ENCODE data around the gene MMP7.

Gene MMP7

DNA sequence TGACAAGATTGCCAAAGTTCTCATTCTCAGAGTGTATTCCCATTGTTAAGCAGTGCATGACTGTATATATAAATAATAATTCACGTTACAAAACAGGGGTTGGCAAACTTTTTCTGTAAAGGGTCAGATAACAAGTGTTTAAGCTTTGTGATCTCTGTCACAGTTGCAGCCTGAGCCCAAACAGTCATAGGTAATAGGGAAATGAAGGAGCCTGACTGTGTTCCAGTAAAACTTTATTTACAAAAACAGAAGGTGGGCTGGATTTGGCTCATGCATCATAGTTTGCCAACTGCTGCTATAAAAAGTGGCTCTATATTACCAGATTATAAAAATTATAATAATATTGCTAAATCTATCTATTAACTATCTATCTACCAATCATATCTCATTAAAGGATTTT is 3.5 kb downstream of the MMP7 start:
- peak; percentile 89 for DNase-seq (ENCODE audit: low read depth)
- no peak overlapping the region for H3K4me3 ChIP-seq (ENCODE audit: low read depth, low read length)
- TF ChIP-seq, protein P1, sequence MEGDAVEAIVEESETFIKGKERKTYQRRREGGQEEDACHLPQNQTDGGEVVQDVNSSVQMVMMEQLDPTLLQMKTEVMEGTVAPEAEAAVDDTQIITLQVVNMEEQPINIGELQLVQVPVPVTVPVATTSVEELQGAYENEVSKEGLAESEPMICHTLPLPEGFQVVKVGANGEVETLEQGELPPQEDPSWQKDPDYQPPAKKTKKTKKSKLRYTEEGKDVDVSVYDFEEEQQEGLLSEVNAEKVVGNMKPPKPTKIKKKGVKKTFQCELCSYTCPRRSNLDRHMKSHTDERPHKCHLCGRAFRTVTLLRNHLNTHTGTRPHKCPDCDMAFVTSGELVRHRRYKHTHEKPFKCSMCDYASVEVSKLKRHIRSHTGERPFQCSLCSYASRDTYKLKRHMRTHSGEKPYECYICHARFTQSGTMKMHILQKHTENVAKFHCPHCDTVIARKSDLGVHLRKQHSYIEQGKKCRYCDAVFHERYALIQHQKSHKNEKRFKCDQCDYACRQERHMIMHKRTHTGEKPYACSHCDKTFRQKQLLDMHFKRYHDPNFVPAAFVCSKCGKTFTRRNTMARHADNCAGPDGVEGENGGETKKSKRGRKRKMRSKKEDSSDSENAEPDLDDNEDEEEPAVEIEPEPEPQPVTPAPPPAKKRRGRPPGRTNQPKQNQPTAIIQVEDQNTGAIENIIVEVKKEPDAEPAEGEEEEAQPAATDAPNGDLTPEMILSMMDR (IDR thresholded peaks at IDR 0.05; ENCODE audit: control insufficient read depth, extremely low read depth, insufficient read depth) = no peak

DNA sequence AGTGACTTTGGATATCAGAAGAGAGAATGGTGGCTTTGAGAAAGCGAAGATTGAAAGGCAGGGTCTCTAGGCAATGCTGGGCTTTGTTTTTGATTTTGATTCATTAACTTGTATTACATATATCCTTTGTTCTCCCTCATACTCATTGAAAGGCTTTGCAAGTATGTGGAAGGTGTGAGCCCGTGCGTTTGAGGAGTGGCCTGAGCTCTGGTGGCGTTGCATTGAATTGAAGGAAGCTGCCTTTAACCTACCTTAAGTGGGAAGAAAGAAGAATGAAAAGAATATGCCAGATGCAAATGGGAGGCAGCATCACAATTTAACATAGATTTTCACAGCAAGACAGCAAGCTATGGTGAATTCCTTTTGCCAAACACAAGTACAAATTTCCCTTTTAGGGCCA is 6.7 kb downstream of the MMP7 start:
- H3K4me3 ChIP-seq (ENCODE audit: low read depth, low read length) = no peak overlapping the region
- TF ChIP-seq, protein P1 (IDR thresholded peaks at IDR 0.05; ENCODE audit: control insufficient read depth, extremely low read depth, insufficient read depth) = no peak
- DNase-seq (ENCODE audit: low read depth) = no peak

DNA sequence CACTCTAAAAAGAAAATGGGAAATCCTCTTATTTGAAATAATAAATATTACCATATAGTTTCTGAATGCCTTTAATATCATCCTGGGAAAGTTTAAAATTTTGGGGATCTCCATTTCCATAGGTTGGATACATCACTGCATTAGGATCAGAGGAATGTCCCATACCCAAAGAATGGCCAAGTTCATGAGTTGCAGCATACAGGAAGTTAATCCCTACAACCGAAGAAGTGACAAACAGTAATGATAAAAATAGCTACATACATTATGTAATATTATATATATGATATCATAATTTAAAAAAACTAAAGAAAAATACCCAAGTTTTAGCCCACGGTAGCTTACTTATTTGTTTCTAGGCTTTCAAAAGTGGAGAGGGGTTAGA is 7.4 kb downstream of the MMP7 start:
- DNase-seq (ENCODE audit: low read depth) = no peak
- H3K4me3 ChIP-seq (ENCODE audit: low read depth, low read length) = no peak overlapping the region
- TF ChIP-seq, protein P1 (IDR thresholded peaks at IDR 0.05; ENCODE audit: control insufficient read depth, extremely low read depth, insufficient read depth) = no peak

DNA sequence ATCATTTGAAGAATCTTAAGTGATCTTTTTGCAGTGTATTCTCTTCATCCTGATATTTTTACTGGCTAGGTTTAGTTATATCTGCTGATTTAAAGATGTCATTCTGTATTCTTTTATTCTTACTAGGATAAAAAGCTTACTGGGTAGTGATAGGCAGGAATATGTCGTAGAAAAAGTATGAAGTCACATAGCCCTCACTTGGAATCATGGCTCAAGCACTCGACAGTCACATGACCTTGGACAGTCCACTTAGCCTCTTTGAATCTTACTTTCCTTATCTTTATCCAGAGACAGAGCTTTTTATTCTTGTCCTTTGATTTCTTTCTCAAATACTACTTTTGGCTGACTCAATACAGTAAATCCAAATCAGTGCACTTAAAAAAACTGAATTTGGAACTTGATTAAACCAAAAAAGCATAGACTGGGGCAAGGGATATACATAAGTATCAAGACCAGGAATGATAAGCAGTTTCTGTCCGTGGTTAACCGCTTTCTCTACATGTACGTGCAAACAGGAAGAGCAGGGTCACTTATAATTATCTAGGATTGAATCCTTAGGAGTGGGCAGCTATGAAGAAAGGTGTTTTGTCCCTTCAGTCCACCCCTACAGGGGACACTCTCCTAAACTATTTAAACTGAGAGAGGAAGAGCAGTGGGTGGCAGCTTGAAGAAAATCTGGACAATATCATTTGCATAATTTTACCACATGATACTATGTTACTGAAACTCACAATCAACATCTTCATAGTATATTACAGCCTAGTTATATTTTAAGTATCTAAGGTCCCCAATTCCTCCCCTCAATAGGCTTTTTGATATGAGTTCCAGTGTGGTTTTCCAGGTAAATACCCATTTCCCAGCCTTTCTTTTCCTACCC is 8.0 kb downstream of the MMP7 start:
- DNase-seq (ENCODE audit: low read depth) = no peak
- TF ChIP-seq, protein P1 (IDR thresholded peaks at IDR 0.05; ENCODE audit: control insufficient read depth, extremely low read depth, insufficient read depth) = no peak
- H3K4me3 ChIP-seq (ENCODE audit: low read depth, low read length) = no peak overlapping the region

DNA sequence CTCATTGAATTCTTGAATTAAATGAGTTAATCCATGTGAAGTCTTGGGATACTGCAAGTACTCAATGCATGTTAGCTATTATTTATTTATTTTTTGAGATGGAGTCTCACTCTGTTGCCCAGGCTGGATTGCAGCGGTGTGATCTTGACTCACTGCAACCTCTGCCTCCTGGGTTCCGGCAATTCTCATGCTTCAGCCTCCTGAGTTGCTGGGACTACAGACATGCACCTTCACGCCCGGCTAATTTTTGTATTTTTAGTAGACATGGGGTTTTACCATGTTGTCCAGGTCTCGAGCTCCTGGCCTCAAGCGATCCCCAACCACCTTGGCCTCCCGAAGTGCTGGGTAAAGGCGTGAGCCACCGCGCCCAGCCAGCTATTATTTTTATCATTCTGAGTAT is 9.4 kb downstream of the MMP7 start:
- TF ChIP-seq, protein P1 (IDR thresholded peaks at IDR 0.05; ENCODE audit: control insufficient read depth, extremely low read depth, insufficient read depth) = no peak
- no peak for DNase-seq (ENCODE audit: low read depth)
- H3K4me3 ChIP-seq (ENCODE audit: low read depth, low read length) = no peak overlapping the region

DNA sequence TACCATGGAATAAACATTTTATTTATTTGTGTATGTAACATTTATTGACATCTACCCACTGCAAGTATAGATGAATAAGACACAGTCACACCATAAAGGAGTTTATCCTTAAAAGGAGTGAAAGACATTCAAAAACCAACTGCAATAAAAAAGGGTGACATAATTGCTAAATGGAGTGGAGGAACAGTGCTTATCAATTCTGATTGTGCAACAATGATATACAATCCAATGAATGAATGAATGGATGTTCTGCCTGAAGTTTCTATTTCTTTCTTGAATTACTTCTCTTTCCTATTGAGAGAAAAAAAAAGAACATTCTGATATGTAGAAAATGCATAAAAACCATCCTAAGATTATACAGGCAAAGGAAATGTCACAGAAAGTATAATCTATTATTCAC is 10.0 kb downstream of the MMP7 start:
- H3K4me3 ChIP-seq (ENCODE audit: low read depth, low read length) = no peak overlapping the region
- TF ChIP-seq, protein P1 (IDR thresholded peaks at IDR 0.05; ENCODE audit: control insufficient read depth, extremely low read depth, insufficient read depth) = no peak
- no peak for DNase-seq (ENCODE audit: low read depth)
